Endodermal cell (in vitro differentiated cells): ENCODE results near the gene BTBD16. TPM values are rescaled to one million over a fixed set of nuclear protein-coding genes. Genes with fewer than 3 reads are reported as not detected.

ENCODE experiments used
- DNase-seq: peaks from one replicate; pipeline ENCODE4 v3.0.0-alpha.2; 2017
- H3K27ac ChIP-seq: 2 replicates; pipeline ENCODE4 v1.5.1; 2013; ENCODE audit warnings: mild to moderate bottlenecking, low read depth, low read length, moderate library complexity
- H3K27me3 ChIP-seq: 2 replicates; pipeline ENCODE4 v1.6.1; 2013; ENCODE audit warnings: mild to moderate bottlenecking, low read length, moderate library complexity; ENCODE audit not compliant: insufficient read depth, control insufficient read depth, poor library complexity, severe bottlenecking
- H3K36me3 ChIP-seq: 2 replicates; pipeline ENCODE4 v1.7.0; 2013; ENCODE audit warnings: mild to moderate bottlenecking, low read length, moderate library complexity; ENCODE audit not compliant: control insufficient read depth, insufficient read depth
- H3K4me1 ChIP-seq: one replicate; pipeline ENCODE4 v1.7.0; 2013; ENCODE audit warnings: low read length; ENCODE audit not compliant: control insufficient read depth, insufficient read depth
- H3K4me3 ChIP-seq: 2 replicates; pipeline ENCODE4 v1.5.1; 2013; ENCODE audit warnings: mild to moderate bottlenecking, low read length, moderate library complexity
- H3K9ac ChIP-seq: 2 replicates; pipeline ENCODE4 v1.6.1; 2013; ENCODE audit warnings: mild to moderate bottlenecking, low read length, moderate library complexity; ENCODE audit not compliant: poor library complexity, severe bottlenecking; ENCODE audit errors: extremely low read depth
- H3K9me3 ChIP-seq: 2 replicates; pipeline ENCODE4 v1.6.1; 2013; ENCODE audit warnings: mild to moderate bottlenecking, low read length, moderate library complexity; ENCODE audit not compliant: control insufficient read depth
- H3K27ac Mint-ChIP-seq: 2 replicates; pipeline ENCODE4 v1.8.0; 2020; ENCODE audit warnings: mixed read lengths
- H3K27me3 Mint-ChIP-seq: 2 replicates; pipeline ENCODE4 v1.8.0; 2021; ENCODE audit warnings: mild to moderate bottlenecking, mixed read lengths; ENCODE audit not compliant: insufficient read depth
- H3K36me3 Mint-ChIP-seq: 2 replicates; pipeline ENCODE4 v1.8.0; 2020; ENCODE audit warnings: low read depth, mixed read lengths
- H3K4me1 Mint-ChIP-seq: 2 replicates; pipeline ENCODE4 v1.8.0; 2020; ENCODE audit warnings: mixed read lengths
- H3K4me3 Mint-ChIP-seq: 2 replicates; pipeline ENCODE4 v1.8.0; 2020; ENCODE audit warnings: mild to moderate bottlenecking, moderate library complexity, mixed read lengths
- H3K9me3 Mint-ChIP-seq: 2 replicates; pipeline ENCODE4 v1.8.0; 2020; ENCODE audit warnings: mild to moderate bottlenecking, mixed read lengths
- CTCF ChIP-seq: fragments of 200-600 bp; sonication (generic); conservative IDR thresholded peaks from 2 replicates; pipeline ENCODE4 v1.5.0; 2021; ENCODE audit warnings: antibody characterized with exemption, mild to moderate bottlenecking
- WGBS, 2 experiments: methylation state at CpG; one replicate each; pipeline versions ENCODE4 v1.1.5 to v1.1.7; 2013; ENCODE audit warnings: missing lambda C conversion rate in 2 of 2, mixed read lengths in 1 of 2; ENCODE audit not compliant: insufficient coverage in 1 of 2, insufficient read length in 1 of 2; 5-methylcytosine and 5-hydroxymethylcytosine counted together
- total RNA-seq, 2 donors: library from RNA; stranded (reverse); fragmentation: NEBNext Ultra II Directional in 1 of 2; extraction: Animal tissue kit (Norgen Biotek cat#: 25700) in 1 of 2; gene quantifications; 2 replicates in 1 of 2; 3 replicates in 1 of 2; pipeline ENCODE4 v1.2.1, GENCODE V29; 2021

The BTBD16 gene
- total RNA-seq, 2 donors from 2014 or later = not detected

GRCh38 chr10:122333037-122333436 is 61.9 kb downstream of the BTBD16 start:
- DNase-seq = no peak
- H3K36me3 Mint-ChIP-seq = no peaks in the 10 kb centered on the region
- WGBS, 2 experiments = 82 to 89% methylated on average over 2 to 4 of the region's 4 CpGs
- no peak overlapping the region for H3K4me3 ChIP-seq
- H3K9me3 Mint-ChIP-seq = no peaks in the 10 kb centered on the region
- no peaks in the 10 kb centered on the region for H3K27me3 ChIP-seq
- H3K4me3 Mint-ChIP-seq = no peak overlapping the region
- no peak overlapping the region for H3K9ac ChIP-seq
- no peaks in the 10 kb centered on the region for H3K9me3 ChIP-seq
- no peak for TF ChIP-seq CTCF
- no peaks in the 10 kb centered on the region for H3K4me1 ChIP-seq
- no peak overlapping the region for H3K27ac Mint-ChIP-seq
- H3K27ac ChIP-seq = no peak overlapping the region
- H3K27me3 Mint-ChIP-seq = peaks cover 3% of the 10 kb centered on the region
- H3K36me3 ChIP-seq = no peaks in the 10 kb centered on the region
- no peaks in the 10 kb centered on the region for H3K4me1 Mint-ChIP-seq

- no peak for TF ChIP-seq CTCF
- H3K9me3 Mint-ChIP-seq = no peaks in the 10 kb centered on the region
- no peaks in the 10 kb centered on the region for H3K36me3 Mint-ChIP-seq
Measured at GRCh38 chr10:122336332-122336731, 65.2 kb downstream of the BTBD16 start.

GRCh38 chr10:122336961-122337360 is 65.9 kb downstream of the BTBD16 start:
- no peak for DNase-seq
- Mint-ChIP-seq H3K27me3 (peaks cover under 1% of the 10 kb centered on the region), H3K36me3 (no peaks in the 10 kb centered on the region), H3K27ac (no peak overlapping the region), H3K4me3 (no peak overlapping the region), H3K4me1 (no peaks in the 10 kb centered on the region), H3K9me3 (no peaks in the 10 kb centered on the region)
- no peak overlapping the region for H3K4me3 ChIP-seq
- no peaks in the 10 kb centered on the region for H3K4me1 ChIP-seq
- H3K9ac ChIP-seq = no peak overlapping the region
- H3K9me3 ChIP-seq = no peaks in the 10 kb centered on the region
- no peak for TF ChIP-seq CTCF
- H3K27me3 ChIP-seq = no peaks in the 10 kb centered on the region
- H3K36me3 ChIP-seq = no peaks in the 10 kb centered on the region
- WGBS, 2 experiments = 97 to 100% methylated on average over 2 to 3 of the region's 3 CpGs
- no peak overlapping the region for H3K27ac ChIP-seq

More at GRCh38 chr10:122336332-122336731, 65.2 kb downstream of the BTBD16 start:
- H3K27ac ChIP-seq = no peak overlapping the region
- Mint-ChIP-seq H3K27me3 (peaks cover 2% of the 10 kb centered on the region), H3K4me3 (no peak overlapping the region), H3K27ac (no peak overlapping the region), H3K4me1 (no peaks in the 10 kb centered on the region)
- no peak for DNase-seq
- WGBS, 2 experiments = 91 to 93% methylated on average over 10 of the region's 10 CpGs
- no peak overlapping the region for H3K9ac ChIP-seq
- H3K4me3 ChIP-seq = no peak overlapping the region
- H3K36me3 ChIP-seq = no peaks in the 10 kb centered on the region
- no peaks in the 10 kb centered on the region for H3K27me3 ChIP-seq
- no peaks in the 10 kb centered on the region for H3K4me1 ChIP-seq
- H3K9me3 ChIP-seq = no peaks in the 10 kb centered on the region
